HUES6 (cell line): ENCODE data around the gene KRT73.

Source experiments
- H3K27ac ChIP-seq: 2 replicates; pipeline ENCODE4 v1.7.0; 2013; ENCODE audit warnings: low read depth, mild to moderate bottlenecking, low read length, inconsistent platforms
- H3K27me3 ChIP-seq: 2 replicates; pipeline ENCODE4 v1.6.1; 2013; ENCODE audit warnings: low read length; ENCODE audit not compliant: control insufficient read depth, insufficient read depth
- H3K36me3 ChIP-seq: 2 replicates; pipeline ENCODE4 v1.6.1; 2013; ENCODE audit warnings: low read length; ENCODE audit not compliant: control insufficient read depth, insufficient read depth
- H3K4me1 ChIP-seq: 2 replicates; pipeline ENCODE4 v1.6.1; 2013; ENCODE audit warnings: low read length; ENCODE audit not compliant: control insufficient read depth, insufficient read depth
- H3K4me3 ChIP-seq: 2 replicates; pipeline ENCODE4 v1.5.1; 2013; ENCODE audit warnings: low read depth, low read length
- H3K9ac ChIP-seq: one replicate; pipeline ENCODE4 v1.6.1; 2013; ENCODE audit warnings: mild to moderate bottlenecking, low read length
- H3K9me3 ChIP-seq: 2 replicates; pipeline ENCODE4 v1.6.1; 2013; ENCODE audit warnings: low read depth, low read length; ENCODE audit not compliant: control insufficient read depth, insufficient read depth

Gene KRT73

GRCh38 chr12:52618866-52619265 lies 507 bp upstream of the KRT73 start:
- Histone ChIP-seq H3K4me3 (no peak overlapping the region), H3K9ac (no peak overlapping the region), H3K9me3 (no peaks in the 10 kb centered on the region), H3K36me3 (no peaks in the 10 kb centered on the region), H3K4me1 (no peaks in the 10 kb centered on the region), H3K27ac (no peak overlapping the region), H3K27me3 (peaks cover 8% of the 10 kb centered on the region; the same call in 1 of the 2 replicates)

- H3K36me3 ChIP-seq = no peaks in the 10 kb centered on the region
- peaks cover 13% of the 10 kb centered on the region; the same call in 1 of the 2 replicates for H3K27me3 ChIP-seq
- H3K4me3 ChIP-seq = no peak overlapping the region
- no peak overlapping the region for H3K27ac ChIP-seq
- H3K9ac ChIP-seq = no peak overlapping the region
- no peaks in the 10 kb centered on the region; the same call in 1 of the 2 replicates for H3K4me1 ChIP-seq
- H3K9me3 ChIP-seq = no peaks in the 10 kb centered on the region
These were observed 965 bp downstream of the KRT73 start for GRCh38 chr12:52617403-52617785.

- H3K9me3 ChIP-seq = no peaks in the 10 kb centered on the region
- H3K36me3 ChIP-seq = no peaks in the 10 kb centered on the region
- H3K27ac ChIP-seq = no peak overlapping the region
- no peak overlapping the region for H3K4me3 ChIP-seq
- no peak overlapping the region for H3K9ac ChIP-seq
- peaks cover 16% of the 10 kb centered on the region; the same call in 1 of the 2 replicates for H3K27me3 ChIP-seq
- H3K4me1 ChIP-seq = no peaks in the 10 kb centered on the region; the same call in 1 of the 2 replicates
These were observed 1.5 kb downstream of the KRT73 start for GRCh38 chr12:52616680-52617402.

GRCh38 chr12:52615912-52616311 lies 2.4 kb downstream of the KRT73 start:
- H3K36me3 ChIP-seq = no peaks in the 10 kb centered on the region
- no peak overlapping the region for H3K27ac ChIP-seq
- no peaks in the 10 kb centered on the region for H3K9me3 ChIP-seq
- no peak overlapping the region for H3K9ac ChIP-seq
- H3K27me3 ChIP-seq = peaks cover 26% of the 10 kb centered on the region
- no peaks in the 10 kb centered on the region; the same call in 1 of the 2 replicates for H3K4me1 ChIP-seq
- H3K4me3 ChIP-seq = no peak overlapping the region

- no peak overlapping the region for H3K27ac ChIP-seq
- peaks cover 30% of the 10 kb centered on the region for H3K27me3 ChIP-seq
- no peak overlapping the region for H3K4me3 ChIP-seq
- H3K9me3 ChIP-seq = no peaks in the 10 kb centered on the region
- no peak overlapping the region for H3K9ac ChIP-seq
- no peaks in the 10 kb centered on the region; the same call in 1 of the 2 replicates for H3K4me1 ChIP-seq
- H3K36me3 ChIP-seq = no peaks in the 10 kb centered on the region
These were observed 3.0 kb downstream of the KRT73 start for GRCh38 chr12:52615208-52615868.

GRCh38 chr12:52614381-52615207 lies 3.8 kb downstream of the KRT73 start:
- Histone ChIP-seq H3K9ac (no peak overlapping the region), H3K4me3 (no peak overlapping the region), H3K27me3 (peaks cover 30% of the 10 kb centered on the region), H3K36me3 (no peaks in the 10 kb centered on the region), H3K27ac (no peak overlapping the region), H3K9me3 (no peaks in the 10 kb centered on the region), H3K4me1 (no peaks in the 10 kb centered on the region; the same call in 1 of the 2 replicates)

- Histone ChIP-seq H3K9me3 (no peaks in the 10 kb centered on the region), H3K9ac (no peak overlapping the region)
These were observed 4.9 kb downstream of the KRT73 start for GRCh38 chr12:52613384-52614030.

GRCh38 chr12:52612431-52613383 lies 5.7 kb downstream of the KRT73 start:
- H3K36me3 ChIP-seq = no peaks in the 10 kb centered on the region
- no peaks in the 10 kb centered on the region for H3K9me3 ChIP-seq
- no peaks in the 10 kb centered on the region; the same call in 1 of the 2 replicates for H3K4me1 ChIP-seq
- no peak overlapping the region for H3K27ac ChIP-seq
- no peak overlapping the region for H3K4me3 ChIP-seq
- H3K9ac ChIP-seq = no peak overlapping the region
- H3K27me3 ChIP-seq = peaks cover 34% of the 10 kb centered on the region

More at GRCh38 chr12:52613384-52614030, 4.9 kb downstream of the KRT73 start:
- Histone ChIP-seq H3K27me3 (peaks cover 34% of the 10 kb centered on the region), H3K4me3 (no peak overlapping the region), H3K27ac (no peak overlapping the region), H3K36me3 (no peaks in the 10 kb centered on the region), H3K4me1 (no peaks in the 10 kb centered on the region; the same call in 1 of the 2 replicates)

GRCh38 chr12:52611080-52611468 lies 7.3 kb downstream of the KRT73 start:
- Histone ChIP-seq H3K9me3 (no peaks in the 10 kb centered on the region), H3K27ac (no peak overlapping the region), H3K9ac (no peak overlapping the region), H3K4me1 (no peaks in the 10 kb centered on the region; the same call in 1 of the 2 replicates), H3K4me3 (no peak overlapping the region), H3K36me3 (no peaks in the 10 kb centered on the region), H3K27me3 (peaks cover 30% of the 10 kb centered on the region)
